Measurements from ENCODE around the gene PIP5K1B.
A peak's percentile ranks its signal among the peaks of the same experiment; 100 is the strongest.

PIP5K1B gene

GRCh38 chr9:68844631-68845612 lies 139.9 kb downstream of the PIP5K1B start:
- peak; percentile 48 for TF ChIP-seq CTCF (conservative IDR thresholded peaks at IDR 0.05; ENCODE audit: control insufficient read depth, insufficient read depth, low read depth, low read length)
- peak; percentile 9 for DNase-seq (ENCODE audit: low read depth)

GRCh38 chr9:68847765-68848164 lies 142.7 kb downstream of the PIP5K1B start:
- TF ChIP-seq CTCF (conservative IDR thresholded peaks at IDR 0.05; ENCODE audit: control insufficient read depth, insufficient read depth, low read depth, low read length): no peak
- H3K4me3 ChIP-seq (ENCODE audit: control insufficient read depth, low read depth, low read length): no peak overlapping the region
- no peak for DNase-seq (ENCODE audit: low read depth)

More at GRCh38 chr9:68844631-68845612, 139.9 kb downstream of the PIP5K1B start:
- no peak overlapping the region for H3K4me3 ChIP-seq (ENCODE audit: control insufficient read depth, low read depth, low read length)

- peak; percentile 16 for DNase-seq (ENCODE audit: low read depth)
- no peak overlapping the region for H3K4me3 ChIP-seq (ENCODE audit: control insufficient read depth, low read depth, low read length)
- no peak for TF ChIP-seq CTCF (conservative IDR thresholded peaks at IDR 0.05; ENCODE audit: control insufficient read depth, insufficient read depth, low read depth, low read length)
These were observed 146.6 kb downstream of the PIP5K1B start for GRCh38 chr9:68851657-68852056.

GRCh38 chr9:68852941-68853340 lies 147.9 kb downstream of the PIP5K1B start:
- no peak overlapping the region for H3K4me3 ChIP-seq (ENCODE audit: control insufficient read depth, low read depth, low read length)
- TF ChIP-seq CTCF (conservative IDR thresholded peaks at IDR 0.05; ENCODE audit: control insufficient read depth, insufficient read depth, low read depth, low read length): no peak
- peak; percentile 1 for DNase-seq (ENCODE audit: low read depth)

- TF ChIP-seq CTCF (conservative IDR thresholded peaks at IDR 0.05; ENCODE audit: control insufficient read depth, insufficient read depth, low read depth, low read length): no peak
- no peak overlapping the region for H3K4me3 ChIP-seq (ENCODE audit: control insufficient read depth, low read depth, low read length)
- no peak for DNase-seq (ENCODE audit: low read depth)
These were observed 154.3 kb downstream of the PIP5K1B start for GRCh38 chr9:68859347-68859746.

GRCh38 chr9:68860419-68860818 lies 155.4 kb downstream of the PIP5K1B start:
- no peak for TF ChIP-seq CTCF (conservative IDR thresholded peaks at IDR 0.05; ENCODE audit: control insufficient read depth, insufficient read depth, low read depth, low read length)
- H3K4me3 ChIP-seq (ENCODE audit: control insufficient read depth, low read depth, low read length): no peak overlapping the region
- DNase-seq (ENCODE audit: low read depth): no peak

All from fibroblast of mammary gland (primary cell).